A673 (cell line): ENCODE results near the gene ALDH1L1. TPM values are rescaled to one million over a fixed set of nuclear protein-coding genes. Genes with fewer than 3 reads are reported as not detected.

Experiments
- BruUV-seq: library from RNA; stranded (reverse); fragments of 400-500 nt; replicated peaks from 2 replicates; lab custom pipeline; 2021; lab: Mats Ljungman, UMichigan
- CTCF ChIA-PET: fragments of 300-600 bp; sonication (Branson Sonifier 250); formaldehyde crosslinking; loops from one replicate; lab custom pipeline; 2022; ENCODE audit warnings: antibody characterized with exemption; lab: Charles Lee
- POLR2A ChIA-PET: fragments of 300-600 bp; sonication (Branson Sonifier 250); formaldehyde crosslinking; loops from one replicate; lab custom pipeline; 2022; ENCODE audit warnings: antibody characterized with exemption; ENCODE audit not compliant: low non-redundant PET; lab: Charles Lee
- DNase-seq: peaks from one replicate; pipeline ENCODE4 v3.0.0-alpha.2; 2015; ENCODE audit warnings: low spot score
- H3K27ac ChIP-seq: fragments of 200-600 bp; sonication (generic); 2 replicates; pipeline ENCODE4 v1.5.1; 2016; ENCODE audit warnings: mixed run types, low read depth, mild to moderate bottlenecking, mixed read lengths, antibody characterized with exemption, low read length; ENCODE audit not compliant: poor library complexity, severe bottlenecking
- H3K27me3 ChIP-seq: fragments of 200-600 bp; sonication (generic); replicated peaks from 2 replicates; pipeline ENCODE4 v1.6.1; 2017; ENCODE audit warnings: mixed run types, low read depth, mild to moderate bottlenecking, mixed read lengths, antibody characterized with exemption, low read length; ENCODE audit not compliant: insufficient read depth, poor library complexity
- H3K36me3 ChIP-seq: fragments of 200-600 bp; sonication (generic); 2 replicates; pipeline ENCODE4 v1.6.1; 2016; ENCODE audit warnings: mixed run types, mild to moderate bottlenecking, mixed read lengths, antibody characterized with exemption, low read length; ENCODE audit not compliant: insufficient read depth, poor library complexity, severe bottlenecking
- H3K4me1 ChIP-seq: fragments of 200-600 bp; sonication (generic); 2 replicates; pipeline ENCODE4 v1.6.1; 2017; ENCODE audit warnings: mixed run types, mild to moderate bottlenecking, mixed read lengths, antibody characterized with exemption, low read length; ENCODE audit not compliant: insufficient read depth, poor library complexity, severe bottlenecking
- H3K4me3 ChIP-seq: fragments of 200-600 bp; sonication (generic); 2 replicates; pipeline ENCODE4 v1.5.1; 2016; ENCODE audit warnings: low read depth, mixed run types, mild to moderate bottlenecking, mixed read lengths, low read length; ENCODE audit not compliant: poor library complexity, severe bottlenecking
- H3K9me3 ChIP-seq: fragments of 200-600 bp; sonication (generic); 2 replicates; pipeline ENCODE4 v1.6.1; 2016; ENCODE audit warnings: mixed run types, low read depth, mild to moderate bottlenecking, mixed read lengths, antibody characterized with exemption, low read length; ENCODE audit not compliant: poor library complexity, severe bottlenecking
- CTCF ChIP-seq: fragments of 300-800, 200-600 bp; sonication (generic); conservative IDR thresholded peaks from 2 replicates; pipeline ENCODE4 v1.5.1; 2017; ENCODE audit warnings: low read depth, mild to moderate bottlenecking, antibody characterized with exemption, low read length, moderate library complexity, mixed read lengths
- EZH2 ChIP-seq: fragments of 200-600 bp; sonication (generic); IDR thresholded peaks from 2 replicates; pipeline ENCODE4 v1.6.1; 2017; ENCODE audit warnings: borderline replicate concordance, low read depth, mild to moderate bottlenecking, mixed read lengths, antibody characterized with exemption, low read length; ENCODE audit not compliant: poor library complexity, severe bottlenecking
- intact Hi-C: fragments of 100-400 bp; cut with micrococcal nuclease; formaldehyde crosslinking; loops from one replicate; pipeline ENCODE4 v1.10.0; 2022; ENCODE audit not compliant: unreplicated experiment
- total RNA-seq: library from RNA; stranded (reverse); gene quantifications from 2 replicates; pipeline ENCODE4 v1.2.3, GENCODE V29; 2021

ALDH1L1 gene
- total RNA-seq, 1 experiment from 2014 or later: 16.9 TPM

DNA sequence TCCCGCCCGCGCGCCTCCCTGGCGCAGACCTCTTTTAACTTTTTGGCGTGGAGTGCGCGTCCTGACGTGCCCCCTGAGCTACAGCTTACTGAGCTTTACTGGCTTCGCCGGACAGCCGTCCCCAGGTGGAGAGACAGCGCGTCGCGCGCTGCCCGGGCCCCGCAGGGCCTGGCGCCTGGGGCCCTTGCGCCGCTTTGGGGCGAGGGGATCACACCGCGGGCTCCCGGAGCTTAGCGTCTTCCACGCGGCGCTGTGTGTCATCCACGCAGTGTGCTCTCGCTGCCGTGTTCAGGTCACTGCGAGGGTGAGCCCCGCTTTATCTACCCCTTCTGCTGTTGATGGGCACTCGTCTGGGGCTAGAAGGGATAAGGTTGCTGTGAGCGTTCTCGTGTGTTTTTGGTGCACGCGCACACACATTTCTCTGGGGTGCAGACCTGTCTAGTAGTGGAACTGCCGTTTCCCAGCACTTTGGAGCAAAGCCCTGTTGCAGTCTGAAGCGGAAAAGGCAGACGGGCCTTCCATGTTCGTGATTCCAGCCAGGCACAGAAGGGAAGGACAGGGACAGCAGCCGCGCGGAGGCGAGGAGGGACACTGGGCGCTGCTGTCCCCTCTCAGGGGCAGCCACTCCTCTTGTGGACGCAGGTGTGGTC is 33.1 kb upstream of the ALDH1L1 start:
- peaks cover 10% of the 10 kb centered on the region for H3K4me1 ChIP-seq
- TF ChIP-seq EZH2 (no peak), CTCF (no peak)
- no TSS peak for BruUV-seq
- ChIA-PET POLR2A (no interaction called here), CTCF (no interaction called here)
- no peak overlapping the region for H3K4me3 ChIP-seq
- H3K9me3 ChIP-seq: no peaks in the 10 kb centered on the region
- no peaks in the 10 kb centered on the region for H3K36me3 ChIP-seq
- H3K27me3 ChIP-seq: no peaks in the 10 kb centered on the region
- no peak overlapping the region for H3K27ac ChIP-seq
- intact Hi-C loops: loop anchor here (5.0 kb wide), 1 partner anchor 81 kb away; no protein-coding TSS in a partner anchor
- no peak for DNase-seq

GRCh38 chr3:126212620-126213378 is 32.4 kb upstream of the ALDH1L1 start:
- H3K4me3 ChIP-seq: no peak overlapping the region
- peak; percentile 33 for TF ChIP-seq CTCF
- TF ChIP-seq EZH2: no peak
- DNase-seq: peak; percentile 60
- H3K27ac ChIP-seq: no peak overlapping the region
- H3K4me1 ChIP-seq: peaks cover 17% of the 10 kb centered on the region
- ChIA-PET POLR2A (interaction anchor here (0.6 kb wide), 1 partner anchor 15 kb away, joined by 4 read pairs; no protein-coding TSS in a partner anchor), CTCF (interaction anchor here (1.0 kb wide), 1 partner anchor 14 kb away, joined by 3 read pairs; no protein-coding TSS in a partner anchor)
- no peaks in the 10 kb centered on the region for H3K27me3 ChIP-seq
- no peaks in the 10 kb centered on the region for H3K36me3 ChIP-seq
- no TSS peak for BruUV-seq
- no peaks in the 10 kb centered on the region for H3K9me3 ChIP-seq
- intact Hi-C loops: loop anchor here (5.0 kb wide), 1 partner anchor 80 kb away; no protein-coding TSS in a partner anchor

- no TSS peak for BruUV-seq
- TF ChIP-seq CTCF: no peak
- TF ChIP-seq EZH2: no peak
- Histone ChIP-seq H3K36me3 (no peaks in the 10 kb centered on the region), H3K4me3 (no peak overlapping the region), H3K27ac (no peak overlapping the region), H3K27me3 (no peaks in the 10 kb centered on the region), H3K9me3 (no peaks in the 10 kb centered on the region), H3K4me1 (peaks cover 22% of the 10 kb centered on the region)
- ChIA-PET CTCF (interaction anchor here (1.0 kb wide), 1 partner anchor 14 kb away, joined by 3 read pairs; no protein-coding TSS in a partner anchor), POLR2A (no interaction called here)
- intact Hi-C loops: loop anchor here (5.0 kb wide), 1 partner anchor 80 kb away; no protein-coding TSS in a partner anchor
- DNase-seq: no peak
These were observed 31.8 kb upstream of the ALDH1L1 start for GRCh38 chr3:126212250-126212619.
